Lower lobe of right lung (tissue), 2 donors: ENCODE results near the gene GPR146. TPM values are rescaled to one million over a fixed set of nuclear protein-coding genes. Genes with fewer than 3 reads are reported as not detected.

Experiments used
- ATAC-seq, 2 donors: fragments of 200-7000 bp; cut with Tn5 transposase; one replicate each; pipeline ENCODE4 v1.9.1; 2020 to 2022; ENCODE audit warnings: mild to moderate bottlenecking in 2 of 2, moderate library complexity in 2 of 2
- DNase-seq: peaks from one replicate; pipeline ENCODE4 v3.0.0-alpha.2; 2020
- H3K27ac ChIP-seq: fragments of 200-600 bp; one replicate; pipeline ENCODE4 v1.8.0; 2022
- H3K27me3 ChIP-seq: fragments of 200-600 bp; one replicate; pipeline ENCODE4 v1.8.0; 2022; ENCODE audit warnings: low read depth
- H3K36me3 ChIP-seq: fragments of 200-600 bp; one replicate; pipeline ENCODE4 v1.8.0; 2022; ENCODE audit warnings: mild to moderate bottlenecking
- H3K4me1 ChIP-seq: fragments of 200-600 bp; one replicate; pipeline ENCODE4 v1.8.0; 2022
- H3K4me3 ChIP-seq: fragments of 200-600 bp; one replicate; pipeline ENCODE4 v1.8.0; 2022; ENCODE audit warnings: mild to moderate bottlenecking
- H3K9me3 ChIP-seq: fragments of 200-600 bp; one replicate; pipeline ENCODE4 v1.8.0; 2022
- intact Hi-C: fragments of 100-400 bp; cut with DNase I; formaldehyde crosslinking; loops from one replicate; pipeline ENCODE4 v1.11.0; 2022
- total RNA-seq: library from RNA; stranded (reverse); fragmentation: NEBNext Ultra II Directional; extraction: Animal tissue kit (Norgen Biotek cat#: 25700); gene quantifications from one replicate; pipeline ENCODE4 v1.2.1, GENCODE V29; 2021
- TF ChIP-seq, protein P1 (sequence below): fragments of 200-600 bp; IDR thresholded peaks from one replicate; pipeline ENCODE4 v1.8.0; 2022; ENCODE audit warnings: antibody characterized with exemption, mild to moderate bottlenecking
- donor health status: DM: no; HTN: yes; CAD: no; lungs with severe emphysema.

Gene GPR146
- total RNA-seq, 1 donor from 2014 or later: 44.8 TPM

DNA sequence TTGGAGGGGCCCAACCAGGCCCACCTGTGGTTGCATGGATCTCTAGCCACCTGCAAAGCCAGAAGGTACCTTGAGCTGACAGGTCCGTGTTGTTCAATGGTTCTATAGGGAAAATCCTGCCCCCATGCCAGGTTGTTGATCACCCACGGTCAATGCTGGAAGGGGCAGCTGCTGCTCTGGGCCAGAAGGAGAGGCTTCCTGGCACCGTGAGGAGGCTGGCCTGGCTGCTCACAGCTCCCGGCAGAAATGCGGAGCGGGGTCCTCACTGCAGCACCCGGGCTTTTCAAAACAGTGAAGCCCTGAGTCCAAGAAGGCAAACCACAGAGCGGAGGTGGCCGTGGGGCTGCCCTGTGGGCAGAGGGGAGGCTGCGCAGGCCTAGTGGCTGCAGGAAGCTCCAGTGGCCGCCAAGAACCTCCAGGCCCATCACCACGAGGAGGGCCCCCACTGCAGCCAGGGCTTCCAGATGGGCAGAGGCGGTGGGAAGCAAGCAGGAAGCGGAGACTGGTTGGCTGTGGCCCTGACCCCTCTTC, 25.0 kb upstream of the GPR146 start:
- peaks cover 9% of the 10 kb centered on the region for H3K36me3 ChIP-seq
- no peak overlapping the region for H3K4me3 ChIP-seq
- H3K27ac ChIP-seq: no peak overlapping the region
- ATAC-seq (no peak), DNase-seq (no peak)
- no peaks in the 10 kb centered on the region for H3K4me1 ChIP-seq
- intact Hi-C loops: no loop called here
- TF ChIP-seq, protein P1, sequence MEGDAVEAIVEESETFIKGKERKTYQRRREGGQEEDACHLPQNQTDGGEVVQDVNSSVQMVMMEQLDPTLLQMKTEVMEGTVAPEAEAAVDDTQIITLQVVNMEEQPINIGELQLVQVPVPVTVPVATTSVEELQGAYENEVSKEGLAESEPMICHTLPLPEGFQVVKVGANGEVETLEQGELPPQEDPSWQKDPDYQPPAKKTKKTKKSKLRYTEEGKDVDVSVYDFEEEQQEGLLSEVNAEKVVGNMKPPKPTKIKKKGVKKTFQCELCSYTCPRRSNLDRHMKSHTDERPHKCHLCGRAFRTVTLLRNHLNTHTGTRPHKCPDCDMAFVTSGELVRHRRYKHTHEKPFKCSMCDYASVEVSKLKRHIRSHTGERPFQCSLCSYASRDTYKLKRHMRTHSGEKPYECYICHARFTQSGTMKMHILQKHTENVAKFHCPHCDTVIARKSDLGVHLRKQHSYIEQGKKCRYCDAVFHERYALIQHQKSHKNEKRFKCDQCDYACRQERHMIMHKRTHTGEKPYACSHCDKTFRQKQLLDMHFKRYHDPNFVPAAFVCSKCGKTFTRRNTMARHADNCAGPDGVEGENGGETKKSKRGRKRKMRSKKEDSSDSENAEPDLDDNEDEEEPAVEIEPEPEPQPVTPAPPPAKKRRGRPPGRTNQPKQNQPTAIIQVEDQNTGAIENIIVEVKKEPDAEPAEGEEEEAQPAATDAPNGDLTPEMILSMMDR: no peak
- no peaks in the 10 kb centered on the region for H3K9me3 ChIP-seq
- H3K27me3 ChIP-seq: no peaks in the 10 kb centered on the region

- Histone ChIP-seq H3K9me3 (no peaks in the 10 kb centered on the region), H3K36me3 (peaks cover 10% of the 10 kb centered on the region), H3K4me1 (no peaks in the 10 kb centered on the region), H3K4me3 (no peak overlapping the region), H3K27me3 (no peaks in the 10 kb centered on the region), H3K27ac (no peak overlapping the region)
- TF ChIP-seq, protein P1: no peak
- ATAC-seq (no peak), DNase-seq (no peak)
- intact Hi-C loops: no loop called here
Observed at GRCh38 chr7:1019789-1020610, 24.3 kb upstream of the GPR146 start.

GRCh38 chr7:1020849-1021251, 23.5 kb upstream of the GPR146 start:
- peaks cover 18% of the 10 kb centered on the region for H3K36me3 ChIP-seq
- H3K27me3 ChIP-seq: no peaks in the 10 kb centered on the region
- intact Hi-C loops: no loop called here
- TF ChIP-seq, protein P1: no peak
- no peaks in the 10 kb centered on the region for H3K9me3 ChIP-seq
- H3K4me3 ChIP-seq: no peak overlapping the region
- no peak overlapping the region for H3K27ac ChIP-seq
- H3K4me1 ChIP-seq: no peaks in the 10 kb centered on the region
- DNase-seq: no peak
- ATAC-seq: no peak

GRCh38 chr7:1021366-1021765, 23.0 kb upstream of the GPR146 start:
- Histone ChIP-seq H3K36me3 (peaks cover 23% of the 10 kb centered on the region), H3K27ac (no peak overlapping the region), H3K9me3 (no peaks in the 10 kb centered on the region), H3K4me3 (no peak overlapping the region), H3K4me1 (peaks cover under 1% of the 10 kb centered on the region), H3K27me3 (no peaks in the 10 kb centered on the region)
- ATAC-seq (no peak), DNase-seq (no peak)
- TF ChIP-seq, protein P1: no peak
- intact Hi-C loops: no loop called here

GRCh38 chr7:1021931-1022330, 22.4 kb upstream of the GPR146 start:
- no peak for DNase-seq
- Histone ChIP-seq H3K4me1 (peaks cover 6% of the 10 kb centered on the region), H3K4me3 (no peak overlapping the region), H3K36me3 (peaks cover 26% of the 10 kb centered on the region), H3K27me3 (no peaks in the 10 kb centered on the region), H3K9me3 (no peaks in the 10 kb centered on the region), H3K27ac (no peak overlapping the region)
- TF ChIP-seq, protein P1: no peak
- no peak for ATAC-seq
- intact Hi-C loops: no loop called here
